Renal cortical epithelial cell (primary cell): ENCODE results near the gene SOX13. TPM values are rescaled to one million over a fixed set of nuclear protein-coding genes. Genes with fewer than 3 reads are reported as not detected.
A peak's percentile ranks its signal among the peaks of the same experiment; 100 is the strongest.

Source experiments
- DNase-seq: peaks from one replicate; pipeline ENCODE4 v3.0.0-alpha.2; 2011; ENCODE audit warnings: low read depth
- total RNA-seq: library from RNA; depleted of rRNA; stranded (reverse); fragments of >200 nt; gene quantifications from 2 replicates; pipeline ENCODE4 v1.2.3, GENCODE V29; 2014

Gene SOX13
- total RNA-seq, 1 donor from 2014 or later = 11.5 TPM

DNA sequence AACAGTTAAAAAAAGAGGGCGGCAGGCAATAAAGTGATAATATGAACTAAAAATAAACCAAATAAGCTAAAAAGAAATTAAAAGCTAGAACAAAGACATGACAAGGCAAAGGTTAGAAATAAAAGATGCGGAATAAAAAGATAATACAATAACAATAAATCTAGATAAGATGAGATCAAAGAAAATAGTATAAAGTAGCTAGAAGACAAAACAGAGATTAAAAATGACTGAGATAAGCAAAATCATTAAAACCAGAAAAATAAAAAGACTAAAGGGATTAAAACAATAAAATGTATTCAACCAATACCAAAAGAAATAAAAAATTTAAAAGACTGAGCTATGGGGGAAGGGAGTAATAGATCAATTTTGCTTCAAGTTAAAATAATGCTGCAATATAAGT lies 10.8 kb upstream of the SOX13 start:
- DNase-seq = no peak

- no peak for DNase-seq
Observed at GRCh38 chr1:204065174-204065985, 7.5 kb upstream of the SOX13 start.

- DNase-seq = no peak
Observed at GRCh38 chr1:204065986-204066300, 7.0 kb upstream of the SOX13 start.

- DNase-seq = no peak
Observed at GRCh38 chr1:204067935-204068334, 5.0 kb upstream of the SOX13 start.

DNA sequence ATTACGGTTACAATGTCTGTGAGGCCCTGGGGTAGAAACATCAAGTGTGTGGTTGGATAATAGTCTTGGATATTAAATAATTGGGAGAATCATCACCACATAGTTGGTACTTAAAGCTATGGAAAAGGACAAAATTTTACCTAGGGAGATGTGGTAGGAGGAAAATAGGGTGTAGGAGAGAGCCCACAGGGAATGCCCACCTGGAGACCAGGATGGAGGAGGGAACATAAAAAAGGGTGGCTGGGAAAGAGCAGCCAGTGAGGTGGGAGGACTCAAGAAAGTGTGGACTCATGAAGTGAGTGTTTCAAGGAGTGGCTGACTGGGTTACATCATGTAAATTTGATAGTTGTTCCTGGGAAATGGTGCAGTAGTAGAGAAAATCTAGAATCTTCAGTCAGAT lies 3.0 kb upstream of the SOX13 start:
- no peak for DNase-seq

GRCh38 chr1:204070895-204071294 lies 2.0 kb upstream of the SOX13 start:
- DNase-seq = no peak

DNA sequence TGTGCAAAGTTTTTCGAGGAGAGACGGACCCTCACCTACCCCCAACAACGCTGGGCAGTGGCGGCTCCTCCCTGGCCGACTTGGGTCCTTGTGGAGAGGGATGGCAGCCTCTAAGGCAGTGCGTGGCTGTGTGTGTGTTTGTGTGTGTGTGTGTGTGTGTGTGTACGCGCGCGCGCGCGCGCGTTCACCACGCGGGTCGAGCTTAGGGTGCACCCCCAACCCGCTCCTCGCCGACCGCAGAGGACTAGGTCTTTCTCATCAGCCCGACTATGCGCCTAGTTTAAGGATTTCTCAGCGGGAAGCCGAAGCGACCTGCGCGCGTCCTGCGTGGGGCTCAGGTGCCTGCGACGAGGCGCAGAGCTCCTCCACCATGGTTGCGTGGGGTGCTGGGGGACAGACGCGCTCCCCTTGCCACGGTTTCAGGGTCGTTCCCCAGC lies 940 bp downstream of the SOX13 start:
- no peak for DNase-seq

- DNase-seq = peak; percentile 38
Observed at GRCh38 chr1:204074274-204075138, 1.6 kb downstream of the SOX13 start.

DNA sequence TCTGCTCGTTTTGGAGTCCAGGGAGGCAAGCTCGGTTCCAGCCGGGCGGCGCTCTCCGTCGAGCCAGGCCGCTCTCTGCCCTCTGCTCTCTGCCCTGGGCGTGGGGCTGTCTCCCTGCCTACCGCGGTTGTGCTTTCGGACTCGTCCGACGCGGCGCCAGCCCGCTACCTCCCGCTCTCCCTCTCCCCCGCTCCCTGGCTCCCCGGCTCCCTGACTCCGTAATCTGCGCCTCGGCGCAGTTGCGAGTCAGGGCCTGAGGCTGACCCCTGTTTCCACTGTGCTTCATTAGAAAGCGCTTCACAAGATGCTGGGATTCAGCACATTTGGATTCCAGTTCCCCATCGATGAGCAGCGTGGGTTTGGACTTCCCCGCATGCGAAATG lies 2.2 kb downstream of the SOX13 start:
- DNase-seq = no peak

GRCh38 chr1:204075890-204076846 lies 3.3 kb downstream of the SOX13 start:
- DNase-seq = no peak

DNA sequence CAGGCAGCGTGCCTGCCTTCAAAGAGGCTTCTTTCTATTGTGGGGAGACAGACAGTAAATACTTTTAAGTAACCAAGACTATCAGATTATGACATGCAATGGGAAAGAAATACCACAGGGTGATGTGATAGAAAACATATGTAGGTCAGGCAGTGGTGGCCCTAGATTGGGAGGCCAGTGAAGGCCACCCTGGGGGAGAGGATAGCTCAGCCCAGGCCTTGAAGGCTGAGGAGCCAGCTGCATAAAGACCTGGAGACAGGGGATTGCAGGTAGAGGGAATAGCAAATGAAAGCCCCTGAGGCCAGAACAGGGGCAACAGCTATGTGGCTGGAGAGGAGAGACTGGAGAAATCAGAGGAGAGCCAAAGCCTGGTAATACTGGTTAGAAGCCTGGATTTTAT lies 4.0 kb downstream of the SOX13 start:
- no peak for DNase-seq

DNA sequence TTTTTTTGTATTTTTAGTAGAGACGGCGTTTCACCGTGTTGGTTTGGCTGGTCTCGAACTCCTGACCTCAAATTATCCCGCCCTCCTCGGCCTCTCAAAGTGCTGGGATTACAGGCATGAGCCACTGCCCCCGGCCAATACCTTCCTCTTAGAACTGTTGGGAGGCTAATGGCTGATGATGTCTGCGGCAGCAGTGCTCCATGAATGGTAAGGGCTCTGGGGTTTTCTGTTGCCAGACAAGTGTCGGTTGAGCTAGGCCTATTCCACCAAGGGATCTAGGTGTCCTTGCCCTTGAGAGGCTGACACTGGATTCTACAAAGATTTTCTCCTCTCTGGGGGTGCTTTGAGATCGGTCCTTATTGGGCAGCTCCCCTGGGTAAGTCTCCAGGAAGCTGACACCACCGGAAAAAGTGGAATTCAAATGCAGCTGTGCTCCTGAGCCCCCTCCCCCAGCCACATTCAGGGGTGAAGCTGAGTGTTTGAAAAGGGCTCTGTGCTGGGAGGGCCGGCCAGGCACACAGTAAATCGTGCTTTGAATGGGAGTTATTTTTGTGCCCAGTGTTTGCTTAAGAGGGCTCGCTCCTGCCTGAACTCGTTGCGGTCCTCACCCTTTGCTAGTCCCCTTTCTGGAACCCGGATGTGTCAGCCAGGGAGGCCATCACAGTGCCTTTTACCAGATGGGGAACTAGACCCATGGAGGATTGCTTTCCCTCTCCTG lies 5.2 kb downstream of the SOX13 start:
- no peak for DNase-seq

DNA sequence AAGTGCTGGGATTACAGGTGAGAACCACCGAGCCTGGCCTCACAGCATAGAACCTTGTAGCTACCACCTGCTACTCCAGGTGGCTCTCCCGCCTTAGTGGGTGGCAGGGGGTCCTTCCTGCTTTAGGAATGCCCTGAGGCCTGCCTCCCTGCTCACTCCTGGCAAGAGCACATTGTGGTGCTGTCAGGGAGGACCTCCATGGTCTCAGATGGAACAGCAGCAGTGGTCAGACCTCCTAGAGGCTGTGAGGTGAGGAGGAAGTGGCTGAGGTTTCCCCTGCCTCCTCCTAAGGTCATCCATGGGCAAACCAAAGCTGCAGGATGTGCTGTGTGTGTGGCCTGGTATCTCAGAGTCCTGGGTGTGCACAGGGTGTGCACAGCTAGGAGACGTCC lies 6.7 kb downstream of the SOX13 start:
- no peak for DNase-seq

- peak; percentile 94 for DNase-seq
Observed at GRCh38 chr1:204080163-204080903, 7.4 kb downstream of the SOX13 start.

GRCh38 chr1:204081164-204081790 lies 8.4 kb downstream of the SOX13 start:
- DNase-seq = no peak

GRCh38 chr1:204081791-204082513 lies 9.0 kb downstream of the SOX13 start:
- no peak for DNase-seq

- DNase-seq = no peak
Observed at GRCh38 chr1:204083491-204083890, 10.6 kb downstream of the SOX13 start.

DNA sequence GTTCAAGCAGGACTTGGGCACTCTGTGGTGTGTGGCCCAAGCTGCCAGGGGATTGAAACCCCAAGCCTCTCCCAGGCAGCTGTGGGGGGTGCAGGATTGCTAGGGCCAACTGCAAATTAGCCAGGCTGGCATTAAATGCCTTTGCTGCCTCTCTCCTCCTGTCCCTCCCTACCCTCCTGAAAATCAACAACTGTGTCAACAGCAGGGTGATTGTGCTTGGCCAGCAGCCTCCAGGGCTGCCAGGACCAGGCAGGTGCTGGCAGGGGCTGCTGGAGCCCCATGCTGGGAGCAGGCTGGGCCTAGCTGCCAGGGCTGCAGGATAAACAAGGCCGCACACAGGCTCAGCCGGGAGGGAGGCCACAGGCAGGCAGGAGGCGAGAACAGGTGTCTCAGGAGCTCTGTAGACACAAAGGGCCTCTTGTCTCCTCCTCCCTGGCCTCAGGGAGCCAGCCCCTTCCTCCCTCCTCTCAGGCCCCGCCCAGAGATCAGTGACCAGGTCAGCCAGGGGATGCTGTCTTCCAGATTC lies 11.4 kb downstream of the SOX13 start:
- DNase-seq = peak; percentile 54

- DNase-seq = no peak
Observed at GRCh38 chr1:204085876-204086275, 13.0 kb downstream of the SOX13 start.
